MCF 10A (cell line): ENCODE measurements around the gene C9orf152. TPM values are rescaled to one million over a fixed set of nuclear protein-coding genes. Genes with fewer than 3 reads are reported as not detected.
"Not testable (repeated sequence)": the region's sequence is repeated elsewhere in the genome, so short reads cannot be mapped to it uniquely, and the experiment has no call there.

ENCODE experiments used
- BruUV-seq: library from RNA; stranded (reverse); fragments of 400-500 nt; replicated peaks from 2 replicates; lab custom pipeline; 2021; lab: Mats Ljungman, UMichigan
- CTCF ChIA-PET: fragments of 300-600 bp; sonication (Branson Sonifier 250); formaldehyde crosslinking; extraction: SDS; loops from one replicate; lab custom pipeline; 2021; ENCODE audit warnings: antibody characterized with exemption, inconsistent platforms; lab: Yijun Ruan, JAX
- POLR2A ChIA-PET: fragments of 300-600, 350-650 bp; sonication (Branson Sonifier 250); formaldehyde crosslinking; extraction: SDS; loops from one replicate; lab custom pipeline; 2020; ENCODE audit warnings: antibody characterized with exemption, inconsistent platforms; lab: Yijun Ruan, JAX
- DNase-seq: peaks from one replicate; pipeline ENCODE4 v3.0.0-alpha.2; 2018; ENCODE audit not compliant: unreplicated experiment
- H3K27ac Mint-ChIP-seq: one replicate; pipeline ENCODE4 v1.8.0; 2022; ENCODE audit warnings: mild to moderate bottlenecking, low read depth, mixed read lengths; ENCODE audit not compliant: unreplicated experiment
- H3K27me3 Mint-ChIP-seq: one replicate; pipeline ENCODE4 v1.8.0; 2022; ENCODE audit warnings: mixed read lengths; ENCODE audit not compliant: insufficient read depth, unreplicated experiment
- H3K36me3 Mint-ChIP-seq: one replicate; pipeline ENCODE4 v1.8.0; 2022; ENCODE audit warnings: mild to moderate bottlenecking, moderate library complexity, mixed read lengths; ENCODE audit not compliant: insufficient read depth, unreplicated experiment
- H3K4me1 Mint-ChIP-seq: one replicate; pipeline ENCODE4 v1.8.0; 2022; ENCODE audit warnings: mixed read lengths; ENCODE audit not compliant: insufficient read depth, unreplicated experiment
- H3K4me3 Mint-ChIP-seq: one replicate; pipeline ENCODE4 v1.8.0; 2022; ENCODE audit warnings: mild to moderate bottlenecking, moderate library complexity, mixed read lengths; ENCODE audit not compliant: unreplicated experiment
- H3K9me3 Mint-ChIP-seq: one replicate; pipeline ENCODE4 v1.8.0; 2022; ENCODE audit warnings: mixed read lengths; ENCODE audit not compliant: unreplicated experiment
- CTCF ChIP-seq: fragments of 200-600 bp; IDR thresholded peaks from one replicate; pipeline ENCODE4 v1.8.0; 2022; ENCODE audit warnings: antibody characterized with exemption, mild to moderate bottlenecking; ENCODE audit not compliant: unreplicated experiment
- intact Hi-C: fragments of 100-400 bp; cut with micrococcal nuclease; formaldehyde crosslinking; loops from 2 replicates; pipeline ENCODE4 v1.14.1; 2022
- total RNA-seq: library from RNA; stranded (reverse); gene quantifications from 2 replicates; pipeline ENCODE4 v1.2.3, GENCODE V29; 2022

The C9orf152 gene
- total RNA-seq, 1 experiment from 2014 or later: not detected

- POLR2A ChIA-PET: interaction anchor here (0.6 to 1.2 kb wide), 2 partner anchors 12 to 31 kb away, joined by 3 to 4 read pairs; no protein-coding TSS in a partner anchor
- intact Hi-C loops: loop anchor here (10.0 kb wide), 1 partner anchor 332 kb away; no protein-coding TSS in a partner anchor
Measured at GRCh38 chr9:110252509-110253139, 44.7 kb upstream of the C9orf152 start.

GRCh38 chr9:110251770-110252169 lies 43.8 kb upstream of the C9orf152 start:
- intact Hi-C loops: loop anchor here (10.0 kb wide), 1 partner anchor 333 kb away; no protein-coding TSS in a partner anchor
- not testable (repeated sequence) for H3K9me3 Mint-ChIP-seq, H3K27me3 Mint-ChIP-seq, BruUV-seq, H3K27ac Mint-ChIP-seq, DNase-seq, H3K4me3 Mint-ChIP-seq
- Mint-ChIP-seq H3K36me3 (peaks cover 54% of the 10 kb centered on the region), H3K4me1 (peaks cover 36% of the 10 kb centered on the region)
- POLR2A ChIA-PET: interaction anchor here (0.6 kb wide), 1 partner anchor 60 kb away, joined by 3 read pairs; no protein-coding TSS in a partner anchor
- CTCF ChIA-PET: interaction anchor here (0.5 kb wide), 1 partner anchor 51 kb away, joined by 3 read pairs; no protein-coding TSS in a partner anchor

More at GRCh38 chr9:110252509-110253139, 44.7 kb upstream of the C9orf152 start:
- DNase-seq: no peak
- peak overlapping the region; percentile 91 for H3K4me3 Mint-ChIP-seq
- no TSS peak for BruUV-seq
- peaks cover 46% of the 10 kb centered on the region for H3K36me3 Mint-ChIP-seq
- H3K27ac Mint-ChIP-seq: peak overlapping the region; percentile 78
- H3K27me3 Mint-ChIP-seq: no peaks in the 10 kb centered on the region
- peaks cover 42% of the 10 kb centered on the region for H3K4me1 Mint-ChIP-seq
- no peak for TF ChIP-seq CTCF
- CTCF ChIA-PET: interaction anchor here (0.6 kb wide), 1 partner anchor 15 kb away, joined by 3 read pairs; no protein-coding TSS in a partner anchor
- H3K9me3 Mint-ChIP-seq: no peaks in the 10 kb centered on the region

- Mint-ChIP-seq H3K9me3 (no peaks in the 10 kb centered on the region), H3K36me3 (peaks cover 60% of the 10 kb centered on the region), H3K27me3 (no peaks in the 10 kb centered on the region), H3K4me1 (peaks cover 36% of the 10 kb centered on the region), H3K27ac (peak overlapping the region; percentile 78), H3K4me3 (no peak overlapping the region)
- no TSS peak for BruUV-seq
- DNase-seq: no peak
- CTCF ChIA-PET: interaction anchor here (0.5 kb wide), 1 partner anchor 52 kb away, joined by 3 read pairs; no protein-coding TSS in a partner anchor
- no peak for TF ChIP-seq CTCF
- intact Hi-C loops: loop anchor here (10.0 kb wide), 1 partner anchor 334 kb away; no protein-coding TSS in a partner anchor
- POLR2A ChIA-PET: no interaction called here
Measured at GRCh38 chr9:110251212-110251611, 43.3 kb upstream of the C9orf152 start.

- no TSS peak for BruUV-seq
- TF ChIP-seq CTCF: no peak
- CTCF ChIA-PET: interaction anchor here (0.6 kb wide), 2 partner anchors 29 to 33 kb away, joined by 3 read pairs; no protein-coding TSS in a partner anchor
Measured at GRCh38 chr9:110249603-110250002, 41.6 kb upstream of the C9orf152 start.

More at GRCh38 chr9:110249603-110250002, 41.6 kb upstream of the C9orf152 start:
- Mint-ChIP-seq H3K27ac (no peak overlapping the region), H3K4me1 (peaks cover 28% of the 10 kb centered on the region), H3K9me3 (no peaks in the 10 kb centered on the region), H3K36me3 (peaks cover 65% of the 10 kb centered on the region), H3K27me3 (no peaks in the 10 kb centered on the region), H3K4me3 (no peak overlapping the region)
- intact Hi-C loops: loop anchor here (10.0 kb wide), 1 partner anchor 335 kb away; no protein-coding TSS in a partner anchor
- POLR2A ChIA-PET: no interaction called here
- DNase-seq: no peak
